HepG2 (cell line): Measurements from ENCODE around the gene AFAP1. TPM values are rescaled to one million over a fixed set of nuclear protein-coding genes. Genes with fewer than 3 reads are reported as not detected.

Experiments
- ATAC-seq: fragments of 200-7000 bp; cut with Tn5 transposase; 3 replicates; pipeline ENCODE4 v1.9.1; 2020; ENCODE audit warnings: mild to moderate bottlenecking, moderate library complexity
- BruUV-seq: library from RNA; stranded (reverse); fragments of 400-500 nt; replicated peaks from 2 replicates; lab custom pipeline; 2021; lab: Mats Ljungman, UMichigan
- CTCF ChIA-PET: fragments of 300-600 bp; formaldehyde crosslinking; extraction: SDS; loops from one replicate; lab custom pipeline; 2021; ENCODE audit warnings: low total read pairs, inconsistent platforms, low intra/inter-chr PET ratio; lab: Yijun Ruan, JAX
- POLR2A ChIA-PET: fragments of 350-600 bp; sonication (Branson Sonifier 250); formaldehyde crosslinking; loops from one replicate; lab custom pipeline; 2020; ENCODE audit warnings: antibody characterized with exemption, inconsistent platforms; lab: Yijun Ruan, JAX
- DNase-seq: peaks from one replicate; pipeline ENCODE4 v3.0.0-alpha.2; 2015; ENCODE audit warnings: low spot score
- FAIRE-seq: peaks from 3 replicates; lab custom pipeline; 2011; peaks lifted over from hg19 to GRCh38; lab: Jason Lieb, UNC
- H2AFZ ChIP-seq: one replicate; pipeline ENCODE4 v1.6.1; 2011; ENCODE audit warnings: low read length, inconsistent platforms
- H3K27ac ChIP-seq: fragments of 300-600 bp; 3 replicates; pipeline ENCODE4 v1.8.0; 2011; ENCODE audit warnings: mixed run types, mild to moderate bottlenecking, mixed read lengths, low read length, inconsistent platforms; ENCODE audit not compliant: insufficient read depth; ENCODE audit errors: extremely low read length
- H3K27me3 ChIP-seq, 2 experiments: fragments of 200-600 bp in 1 of 2; 2 replicates in 1 of 2; 3 replicates in 1 of 2; pipeline versions ENCODE4 v1.6.0 to v1.8.0; 2011; ENCODE audit warnings: low read length in 2 of 2, mild to moderate bottlenecking in 2 of 2, moderate library complexity in 2 of 2, inconsistent platforms in 1 of 2; ENCODE audit not compliant: insufficient read depth in 2 of 2, control insufficient read depth in 1 of 2
- H3K36me3 ChIP-seq, 2 experiments: fragments of 200-600 bp in 1 of 2; replicated peaks in 1 of 2; 2 replicates in 1 of 2; 3 replicates in 1 of 2; pipeline versions ENCODE4 v1.5.1 to v1.8.0; 2011; ENCODE audit warnings: low read length in 2 of 2, inconsistent platforms in 1 of 2; ENCODE audit not compliant: insufficient read depth in 2 of 2, control insufficient read depth in 1 of 2
- H3K4me1 ChIP-seq: 2 replicates; pipeline ENCODE4 v1.5.1; 2012; ENCODE audit warnings: low read length, inconsistent platforms; ENCODE audit not compliant: insufficient read depth
- H3K4me2 ChIP-seq: 2 replicates; pipeline ENCODE4 v1.6.0; 2011; ENCODE audit warnings: low read depth, low read length, inconsistent platforms
- H3K4me3 ChIP-seq, 3 experiments: fragments of 200-600 bp in 1 of 3; sonication (generic), shearing (Covaris generic) in 1 of 3; replicated peaks in 1 of 3; 2 replicates each; pipeline ENCODE4 v1.5.1; 2011 to 2016; ENCODE audit warnings: low read length in 3 of 3, inconsistent platforms in 2 of 3, low read depth in 2 of 3, mild to moderate bottlenecking in 2 of 3, control low read depth in 1 of 3, mixed read lengths in 1 of 3; ENCODE audit not compliant: insufficient read depth in 1 of 3
- H3K79me2 ChIP-seq: one replicate; pipeline ENCODE4 v1.6.1; 2011; ENCODE audit warnings: low read length, inconsistent platforms; ENCODE audit not compliant: insufficient read depth
- H3K9ac ChIP-seq: 2 replicates; pipeline ENCODE4 v1.6.0; 2011; ENCODE audit warnings: mild to moderate bottlenecking, low read depth, low read length, inconsistent platforms; ENCODE audit not compliant: insufficient read depth
- H3K9me3 ChIP-seq: 2 replicates; pipeline ENCODE4 v1.5.1; 2012; ENCODE audit warnings: mild to moderate bottlenecking, low read length
- H4K20me1 ChIP-seq: 2 replicates; pipeline ENCODE4 v1.6.0; 2011; ENCODE audit warnings: inconsistent platforms, mild to moderate bottlenecking, low read length, moderate library complexity; ENCODE audit not compliant: insufficient read depth
- CSRNP1 ChIP-seq: sonication (generic); formaldehyde crosslinking; IDR thresholded peaks from 2 replicates; pipeline ENCODE4 v1.8.1; 2023; ENCODE audit warnings: mild to moderate bottlenecking, missing genetic modification reagents
- HCFC1 ChIP-seq: fragments of 150-350 bp; IDR thresholded peaks from 2 replicates; pipeline ENCODE4 v1.6.1; 2014; ENCODE audit warnings: low read depth, low read length
- NFKB2 ChIP-seq: sonication (generic); formaldehyde crosslinking; IDR thresholded peaks from 2 replicates; pipeline ENCODE4 v1.4.0; 2020; ENCODE audit warnings: missing genetic modification reagents, borderline replicate concordance
- NFYB ChIP-seq: sonication (generic); formaldehyde crosslinking; IDR thresholded peaks from 2 replicates; pipeline ENCODE4 v1.4.0; 2020; ENCODE audit warnings: missing genetic modification reagents
- NRL ChIP-seq: sonication (generic); formaldehyde crosslinking; IDR thresholded peaks from 2 replicates; pipeline ENCODE4 v1.5.0; 2020; ENCODE audit warnings: missing genetic modification reagents, mild to moderate bottlenecking, moderate library complexity, borderline replicate concordance
- RFX3 ChIP-seq: IDR thresholded peaks from 2 replicates; pipeline ENCODE4 v1.6.1; 2016; ENCODE audit warnings: missing biosample characterization, missing genetic modification reagents
- RXRA ChIP-seq: sonication (generic); formaldehyde crosslinking; IDR thresholded peaks from 2 replicates; pipeline ENCODE4 v1.5.1; 2020; ENCODE audit warnings: missing genetic modification reagents
- SETDB1 ChIP-seq: sonication (generic); formaldehyde crosslinking; IDR thresholded peaks from 2 replicates; pipeline ENCODE4 v1.5.1; 2020; ENCODE audit warnings: missing genetic modification reagents, mild to moderate bottlenecking, borderline replicate concordance
- SP5 ChIP-seq: IDR thresholded peaks from 2 replicates; pipeline ENCODE4 v1.6.1; 2016; ENCODE audit warnings: low read depth, borderline replicate concordance
- ZBTB3 ChIP-seq: sonication (generic); formaldehyde crosslinking; IDR thresholded peaks from 2 replicates; pipeline ENCODE4 v1.4.0; 2020; ENCODE audit warnings: low read depth, mild to moderate bottlenecking, moderate library complexity, missing genetic modification reagents, borderline replicate concordance
- ZBTB38 ChIP-seq: sonication (generic); formaldehyde crosslinking; IDR thresholded peaks from 2 replicates; pipeline ENCODE4 v1.5.1; 2020; ENCODE audit warnings: mild to moderate bottlenecking, missing genetic modification reagents
- ZBTB49 ChIP-seq: sonication (generic); formaldehyde crosslinking; IDR thresholded peaks from 2 replicates; pipeline ENCODE4 v1.4.0; 2020; ENCODE audit warnings: missing genetic modification reagents, borderline replicate concordance
- ZFP36L1 ChIP-seq: sonication (generic); formaldehyde crosslinking; IDR thresholded peaks from 2 replicates; pipeline ENCODE4 v1.8.0; 2022; ENCODE audit warnings: mild to moderate bottlenecking, missing genetic modification reagents, moderate library complexity
- ZFP62 ChIP-seq: sonication (generic); formaldehyde crosslinking; IDR thresholded peaks from 2 replicates; pipeline ENCODE4 v1.4.0; 2020; ENCODE audit warnings: missing genetic modification reagents
- ZNF224 ChIP-seq: sonication (generic); formaldehyde crosslinking; IDR thresholded peaks from 2 replicates; pipeline ENCODE4 v1.5.0; 2020; ENCODE audit warnings: mild to moderate bottlenecking, missing genetic modification reagents
- ZNF264 ChIP-seq: sonication (generic); formaldehyde crosslinking; IDR thresholded peaks from 2 replicates; pipeline ENCODE4 v1.4.0; 2020; ENCODE audit warnings: missing genetic modification reagents
- ZNF451 ChIP-seq: sonication (generic); formaldehyde crosslinking; IDR thresholded peaks from 2 replicates; pipeline ENCODE4 v1.5.0; 2020; ENCODE audit warnings: mild to moderate bottlenecking, missing genetic modification reagents
- ZNF761 ChIP-seq: sonication (generic); formaldehyde crosslinking; conservative IDR thresholded peaks from 2 replicates; pipeline ENCODE4 v1.4.0; 2020; ENCODE audit warnings: mild to moderate bottlenecking, missing genetic modification reagents
- ZNF773 ChIP-seq: sonication (generic); formaldehyde crosslinking; IDR thresholded peaks from 2 replicates; pipeline ENCODE4 v1.4.0; 2020; ENCODE audit warnings: missing genetic modification reagents, borderline replicate concordance
- WGBS: methylation state at CpG from one replicate; pipeline ENCODE4 v1.1.6; 2017; ENCODE audit warnings: low lambda C conversion rate; 5-methylcytosine and 5-hydroxymethylcytosine counted together
- in situ Hi-C: cut with HindIII; loops from 2 replicates; pipeline ENCODE4 v1.10.0; 2017; ENCODE audit warnings: low pct_unique_long_range_greater_than_20kb; ENCODE audit not compliant: extremely low pct_ligation_motif_present
- intact Hi-C: fragments of 100-400 bp; cut with micrococcal nuclease; formaldehyde crosslinking; loops from one replicate; pipeline ENCODE4 v1.10.0; 2022; ENCODE audit not compliant: unreplicated experiment
- polyA plus RNA-seq, 8 experiments: library from polyadenylated mRNA; depleted of rRNA in 3 of 8; stranded (reverse) in 7 of 8; unstranded in 1 of 8; fragments of >200 nt; fragmentation: Illumina TruSeq in 4 of 8; extraction: Trizol in 4 of 8; gene quantifications; 2 replicates each; pipeline versions ENCODE4 v1.2.1 to v1.2.3, GENCODE V29; 2011 to 2016; ENCODE audit warnings: low read depth in 4 of 8, missing spikeins in 1 of 8, mixed read lengths in 1 of 8; ENCODE audit not compliant: insufficient read depth in 1 of 8
- total RNA-seq, 5 experiments: library from RNA; depleted of rRNA; stranded (reverse); fragments of >200 nt; fragmentation: Illumina TruSeq; extraction: Trizol; gene quantifications; 2 replicates each; pipeline ENCODE4 v1.2.3, GENCODE V29; 2016; ENCODE audit warnings: low read depth in 1 of 5

Gene AFAP1
- total and polyA plus RNA-seq, 2 of the 13 experiments (the other 11 are each of a cell fraction or from before 2014, with no cell fraction given) = 2.5 TPM

GRCh38 chr4:7829652-7830580 is 109.7 kb downstream of the AFAP1 start:
- H3K36me3 ChIP-seq = peaks cover 0 to 2% of the 10 kb centered on the region in 2 experiments; a peak in 3 of 5 replicates
- H3K9ac ChIP-seq = no peak overlapping the region
- no TSS peak for BruUV-seq
- POLR2A ChIA-PET = no interaction called here
- DNase-seq (no peak), FAIRE-seq (no peak), ATAC-seq (no peak)
- WGBS = 85% methylated on average over 10 of the region's 10 CpGs
- CTCF ChIA-PET = no interaction called here
- H3K79me2 ChIP-seq = no peaks in the 10 kb centered on the region
- H2AFZ ChIP-seq = no peak overlapping the region
- H3K4me3 ChIP-seq = no peak overlapping the region
- 0 out of 2 replicates have a peak, but pooled peaks cover 2% of the 10 kb centered on the region for H3K4me1 ChIP-seq
- no peak for TF ChIP-seq SETDB1 (CRISPR knock-in tag)
- no peak for TF ChIP-seq HCFC1
- no peak for TF ChIP-seq SP5 (CRISPR knock-in tag)
- TF ChIP-seq CSRNP1 (CRISPR knock-in tag) = no peak
- no peak for TF ChIP-seq ZFP36L1 (CRISPR knock-in tag)
- no peak for TF ChIP-seq ZFP62
- no peak for TF ChIP-seq ZNF224 (CRISPR knock-in tag)
- no peak for TF ChIP-seq RFX3 (CRISPR knock-in tag)
- no peak for TF ChIP-seq ZBTB49 (CRISPR knock-in tag)
- no peak for TF ChIP-seq ZBTB3 (CRISPR knock-in tag)
- TF ChIP-seq RXRA (CRISPR knock-in tag) = no peak
- no peak for TF ChIP-seq ZNF451 (CRISPR knock-in tag)
- no peak for TF ChIP-seq ZNF264
- TF ChIP-seq ZNF773 (CRISPR knock-in tag) = no peak
- TF ChIP-seq NFKB2 (CRISPR knock-in tag) = no peak
- TF ChIP-seq ZNF761 = no peak
- no peak for TF ChIP-seq NFYB
- TF ChIP-seq NRL (CRISPR knock-in tag) = no peak
- no peak for TF ChIP-seq ZBTB38
- H3K9me3 ChIP-seq = no peaks in the 10 kb centered on the region
- H3K27me3 ChIP-seq = no peaks in the 10 kb centered on the region
- in situ Hi-C loops (no loop called here), intact Hi-C loops (no loop called here)
- H4K20me1 ChIP-seq = no peaks in the 10 kb centered on the region
- H3K27ac ChIP-seq = no peak overlapping the region
- H3K4me2 ChIP-seq = no peak overlapping the region
